Parathyroid adenoma (tissue), 2 donors: Measurements from ENCODE around the gene GLYR1.

Experiments used
- H2AFZ ChIP-seq: fragments of 300-600 bp; sonication (generic); one replicate; pipeline ENCODE4 v1.7.0; 2017; ENCODE audit warnings: antibody characterized with exemption, mild to moderate bottlenecking
- H3K27ac ChIP-seq: fragments of 300-600 bp; sonication (generic); one replicate; pipeline ENCODE4 v1.7.0; 2017
- H3K27me3 ChIP-seq: fragments of 300-600 bp; sonication (generic); one replicate; pipeline ENCODE4 v1.7.0; 2017; ENCODE audit warnings: low read length; ENCODE audit not compliant: control insufficient read depth, insufficient read depth
- H3K36me3 ChIP-seq: fragments of 300-600 bp; sonication (generic); one replicate; pipeline ENCODE4 v1.7.0; 2017; ENCODE audit warnings: low read length; ENCODE audit not compliant: control insufficient read depth, insufficient read depth
- H3K4me1 ChIP-seq: fragments of 300-600 bp; sonication (generic); one replicate; pipeline ENCODE4 v1.7.0; 2017; ENCODE audit warnings: control low read depth
- H3K4me2 ChIP-seq: fragments of 300-600 bp; sonication (generic); one replicate; pipeline ENCODE4 v1.7.0; 2017; ENCODE audit warnings: low read length
- H3K4me3 ChIP-seq: fragments of 300-600 bp; sonication (generic); one replicate; pipeline ENCODE4 v1.7.0; 2017; ENCODE audit warnings: low read depth, low read length
- H3K79me2 ChIP-seq: fragments of 300-600 bp; sonication (generic); one replicate; pipeline ENCODE4 v1.7.0; 2017; ENCODE audit warnings: control low read depth
- H3K9ac ChIP-seq: fragments of 300-600 bp; sonication (generic); one replicate; pipeline ENCODE4 v1.7.0; 2017; ENCODE audit warnings: mild to moderate bottlenecking
- H3K9me3 ChIP-seq: fragments of 300-600 bp; sonication (generic); one replicate; pipeline ENCODE4 v1.7.0; 2017; ENCODE audit warnings: low read length; ENCODE audit not compliant: control insufficient read depth
- CTCF ChIP-seq: fragments of 300-600 bp; sonication (generic); IDR thresholded peaks from one replicate; pipeline ENCODE4 v1.7.0; 2017; ENCODE audit warnings: antibody characterized with exemption, mild to moderate bottlenecking
- donor health status: primary hyperparathyroidism.

Gene GLYR1

GRCh38 chr16:4763791-4764190 is 83.3 kb downstream of the GLYR1 start:
- H2AFZ ChIP-seq, result no peak overlapping the region
- H3K9ac ChIP-seq, result no peak overlapping the region
- H3K27me3 ChIP-seq, result no peaks in the 10 kb centered on the region
- no peak overlapping the region for H3K4me2 ChIP-seq
- H3K36me3 ChIP-seq, result no peaks in the 10 kb centered on the region
- no peak for TF ChIP-seq CTCF
- no peaks in the 10 kb centered on the region for H3K4me1 ChIP-seq
- H3K9me3 ChIP-seq, result no peaks in the 10 kb centered on the region
- no peak overlapping the region for H3K27ac ChIP-seq
- peaks cover 4% of the 10 kb centered on the region for H3K79me2 ChIP-seq
- H3K4me3 ChIP-seq, result no peak overlapping the region

- Histone ChIP-seq H3K9me3 (no peaks in the 10 kb centered on the region), H3K4me2 (no peak overlapping the region), H3K27ac (no peak overlapping the region), H3K79me2 (peaks cover 4% of the 10 kb centered on the region), H3K4me3 (no peak overlapping the region), H3K36me3 (no peaks in the 10 kb centered on the region), H3K4me1 (no peaks in the 10 kb centered on the region), H3K27me3 (no peaks in the 10 kb centered on the region), H2AFZ (no peak overlapping the region), H3K9ac (no peak overlapping the region)
- TF ChIP-seq CTCF, result no peak
Observed at GRCh38 chr16:4762205-4762604, 84.9 kb downstream of the GLYR1 start.

GRCh38 chr16:4760221-4760910 is 86.7 kb downstream of the GLYR1 start:
- Histone ChIP-seq H3K27ac (no peak overlapping the region), H3K4me2 (no peak overlapping the region), H3K9me3 (no peaks in the 10 kb centered on the region), H3K27me3 (no peaks in the 10 kb centered on the region), H3K9ac (no peak overlapping the region), H3K4me1 (no peaks in the 10 kb centered on the region), H3K4me3 (no peak overlapping the region), H3K79me2 (peaks cover 3% of the 10 kb centered on the region), H2AFZ (no peak overlapping the region), H3K36me3 (no peaks in the 10 kb centered on the region)
- TF ChIP-seq CTCF, result no peak

GRCh38 chr16:4755687-4756086 is 91.4 kb downstream of the GLYR1 start:
- no peak overlapping the region for H3K9ac ChIP-seq
- no peak for TF ChIP-seq CTCF
- H3K4me1 ChIP-seq, result no peaks in the 10 kb centered on the region
- H3K4me3 ChIP-seq, result no peak overlapping the region
- H3K79me2 ChIP-seq, result peaks cover 6% of the 10 kb centered on the region
- no peaks in the 10 kb centered on the region for H3K36me3 ChIP-seq
- H2AFZ ChIP-seq, result no peak overlapping the region
- H3K9me3 ChIP-seq, result no peaks in the 10 kb centered on the region
- H3K27me3 ChIP-seq, result no peaks in the 10 kb centered on the region
- no peak overlapping the region for H3K27ac ChIP-seq
- H3K4me2 ChIP-seq, result no peak overlapping the region

- H3K79me2 ChIP-seq, result peaks cover 6% of the 10 kb centered on the region
- no peaks in the 10 kb centered on the region for H3K9me3 ChIP-seq
- H3K27me3 ChIP-seq, result no peaks in the 10 kb centered on the region
- H3K4me2 ChIP-seq, result no peak overlapping the region
- no peak for TF ChIP-seq CTCF
- no peaks in the 10 kb centered on the region for H3K4me1 ChIP-seq
- no peak overlapping the region for H3K9ac ChIP-seq
- H3K27ac ChIP-seq, result no peak overlapping the region
- H3K36me3 ChIP-seq, result no peaks in the 10 kb centered on the region
- H3K4me3 ChIP-seq, result no peak overlapping the region
- H2AFZ ChIP-seq, result no peak overlapping the region
Observed at GRCh38 chr16:4754865-4755264, 92.2 kb downstream of the GLYR1 start.
